ENCODE results near the gene RAB1A.

- TF ChIP-seq CTCF (IDR thresholded peaks at IDR 0.05) (no peak), POLR2A (IDR thresholded peaks at IDR 0.05) (no peak)
These were observed 35.7 kb upstream of the RAB1A start for GRCh38 chr2:65165558-65165957.

All from uterus (tissue), 2 donors.